GM12891 (cell line): ENCODE measurements around the gene PTPRN2.

Experiments
- POLR2A ChIP-seq: IDR thresholded peaks from 2 replicates; pipeline ENCODE4 v1.6.1; 2011; ENCODE audit warnings: low read depth, low read length, control low read depth
- POLR2AphosphoS5 ChIP-seq: IDR thresholded peaks from 2 replicates; pipeline ENCODE4 v1.6.1; 2011; ENCODE audit warnings: low read depth, low read length, control low read depth

DNA sequence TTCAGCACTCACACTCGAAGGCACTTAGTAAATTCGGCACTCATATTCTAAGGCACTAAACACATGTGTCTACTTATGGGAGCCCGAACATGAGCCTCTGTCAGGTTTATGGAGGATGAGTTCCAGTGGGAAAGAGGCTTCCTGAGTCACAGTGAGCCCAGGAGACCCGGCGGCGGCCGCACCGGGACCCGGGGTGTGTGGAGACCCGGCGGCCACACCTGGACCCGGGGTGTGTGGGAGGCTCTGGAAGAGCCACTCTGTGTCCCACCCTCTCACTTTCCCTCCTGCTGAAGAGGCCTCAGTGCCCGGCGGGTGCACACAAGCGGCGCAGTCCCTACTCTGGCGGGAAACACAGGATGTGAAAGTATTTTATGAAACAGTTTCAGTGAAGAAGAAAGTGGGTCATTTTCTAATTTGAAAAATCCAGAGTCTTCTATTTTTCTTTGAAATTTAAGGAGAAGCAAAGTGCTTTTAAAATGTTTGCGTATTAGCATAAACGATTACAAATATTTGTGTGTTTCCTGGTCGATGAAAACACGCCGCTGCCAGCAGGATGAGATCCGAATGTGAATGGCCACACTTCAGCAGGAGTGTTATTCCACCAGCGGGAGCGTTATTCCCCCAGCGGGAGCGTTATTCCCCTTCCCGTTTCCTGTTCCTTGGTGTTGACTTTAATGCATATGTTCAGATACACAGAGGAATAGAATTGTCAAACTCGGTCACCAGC is 625.7 kb downstream of the PTPRN2 start:
- TF ChIP-seq POLR2A (no peak), POLR2AphosphoS5 (no peak)
